ENCODE results near the gene ASB8. TPM values are rescaled to one million over a fixed set of nuclear protein-coding genes. Genes with fewer than 3 reads are reported as not detected.

Gene ASB8
- total and polyA plus RNA-seq, 9 of the 15 experiments (the other 6 are each of a cell fraction or from before 2014, with no cell fraction given) = 13.3 to 29.0 (median 19.6) TPM

- TF ChIP-seq ARHGAP35 (IDR thresholded peaks at IDR 0.05; ENCODE audit: partially characterized antibody) (no peak), NCOA4 (IDR thresholded peaks at IDR 0.05; ENCODE audit: partially characterized antibody) (no peak), CC2D1A (IDR thresholded peaks at IDR 0.05) (no peak; the same call in none of the 2 replicates), CTBP1 (IDR thresholded peaks at IDR 0.05; ENCODE audit: borderline replicate concordance) (peak; percentile 67; the same call in 1 of the 2 replicates), PHB2 (IDR thresholded peaks at IDR 0.05; ENCODE audit: low read depth) (no peak), ZNF24 (IDR thresholded peaks at IDR 0.05) (no peak), TCF7L2 (IDR thresholded peaks at IDR 0.05; ENCODE audit: low read depth, low read length) (no peak), ZNF146 (CRISPR knock-in tag; IDR thresholded peaks at IDR 0.05; ENCODE audit: unreplicated experiment) (no peak), ETS1 (conservative IDR thresholded peaks at IDR 0.05; ENCODE audit: control insufficient read depth, low read depth, low read length) (peak; percentile 86), HMGXB4 (CRISPR knock-in tag; IDR thresholded peaks at IDR 0.05) (peak; percentile 54; the same call in 1 of the 2 replicates), L3MBTL2 (IDR thresholded peaks at IDR 0.05) (peak; percentile 32; the same call in 1 of the 2 replicates), ELF1 (tag; IDR thresholded peaks at IDR 0.05) (peak; percentile 90), CEBPZ (IDR thresholded peaks at IDR 0.05; ENCODE audit: borderline replicate concordance, low read depth, low read length) (no peak), SP2 (IDR thresholded peaks at IDR 0.05; ENCODE audit: extremely low read depth, low read depth, low read length, poor library complexity, severe bottlenecking) (no peak), HINFP (tag; conservative IDR thresholded peaks at IDR 0.05; ENCODE audit: low read depth) (no peak), ZNF655 (CRISPR knock-in tag; IDR thresholded peaks at IDR 0.05) (no peak), PRPF4 (IDR thresholded peaks at IDR 0.05; ENCODE audit: insufficient read depth, low read depth, low read length, poor library complexity, severe bottlenecking) (no peak)
These were observed 51.2 kb downstream of the ASB8 start, which contains the start of gene SENP1 (continued) for GRCh38 chr12:48105867-48106680.
